Endothelial cell of umbilical vein (primary cell): ENCODE results near the gene OMA1. TPM values are rescaled to one million over a fixed set of nuclear protein-coding genes. Genes with fewer than 3 reads are reported as not detected.

Experiments used
- BruUV-seq: library from RNA; stranded (reverse); fragments of 400-500 nt; replicated peaks from 2 replicates; lab custom pipeline; 2021; lab: Mats Ljungman, UMichigan
- CTCF ChIA-PET: fragments of 300-600, 350-600 bp; sonication (Branson Sonifier 250); formaldehyde crosslinking; loops from one replicate; lab custom pipeline; 2021; ENCODE audit warnings: antibody characterized with exemption, inconsistent platforms; lab: Charles Lee
- POLR2A ChIA-PET: fragments of 300-600, 350-600 bp; sonication (Branson Sonifier 250); formaldehyde crosslinking; loops from one replicate; lab custom pipeline; 2021; ENCODE audit warnings: antibody characterized with exemption, inconsistent platforms; lab: Charles Lee
- DNase-seq: peaks from one replicate; pipeline ENCODE4 v3.0.0-alpha.2; 2011; ENCODE audit warnings: low read depth, low spot score
- FAIRE-seq: peaks from 2 replicates; lab custom pipeline; 2011; peaks lifted over from hg19 to GRCh38; lab: Jason Lieb, UNC
- H2AFZ ChIP-seq: 2 replicates; pipeline ENCODE4 v1.6.0; 2012; ENCODE audit warnings: low read depth, low read length, control low read depth, inconsistent platforms
- H3K27ac ChIP-seq: 2 replicates; pipeline ENCODE4 v1.5.1; 2011; ENCODE audit warnings: low read depth, mild to moderate bottlenecking, control low read depth, low read length, moderate library complexity; ENCODE audit not compliant: insufficient read depth
- H3K27me3 ChIP-seq, 2 experiments: 2 replicates each; pipeline versions ENCODE4 v1.6.0 to v1.6.1; 2011; ENCODE audit warnings: low read length in 2 of 2, mixed read lengths in 1 of 2; ENCODE audit not compliant: control insufficient read depth in 2 of 2, insufficient read depth in 2 of 2
- H3K36me3 ChIP-seq, 2 experiments: 2 replicates in 1 of 2; 3 replicates in 1 of 2; pipeline ENCODE4 v1.5.1; 2011; ENCODE audit warnings: low read length in 2 of 2, mild to moderate bottlenecking in 1 of 2, moderate library complexity in 1 of 2; ENCODE audit not compliant: control insufficient read depth in 2 of 2, insufficient read depth in 2 of 2; ENCODE audit errors: extremely low read depth in 1 of 2
- H3K4me1 ChIP-seq: 3 replicates; pipeline ENCODE4 v1.5.1; 2011; ENCODE audit warnings: mild to moderate bottlenecking, low read length; ENCODE audit not compliant: control insufficient read depth, insufficient read depth; ENCODE audit errors: extremely low read depth
- H3K4me2 ChIP-seq: 2 replicates; pipeline ENCODE4 v1.6.1; 2011; ENCODE audit warnings: low read length, control low read depth, mixed read lengths; ENCODE audit not compliant: insufficient read depth
- H3K4me3 ChIP-seq, 3 experiments: fragments of 200-600 bp in 1 of 3; sonication (generic), shearing (Covaris generic) in 1 of 3; replicated peaks in 1 of 3; 2 replicates each; pipeline ENCODE4 v1.5.1; 2011 to 2016; ENCODE audit warnings: control low read depth in 3 of 3, low read length in 3 of 3, mild to moderate bottlenecking in 2 of 3, inconsistent platforms in 1 of 3, low read depth in 1 of 3, moderate library complexity in 1 of 3; ENCODE audit not compliant: insufficient read depth in 1 of 3
- H3K79me2 ChIP-seq: 2 replicates; pipeline ENCODE4 v1.6.0; 2012; ENCODE audit warnings: low read length, inconsistent platforms; ENCODE audit not compliant: control insufficient read depth, insufficient read depth
- H3K9ac ChIP-seq: replicated peaks from 2 replicates; pipeline ENCODE3; 2011; ENCODE audit warnings: low read length, control low read depth; ENCODE audit not compliant: insufficient read depth; ENCODE audit errors: extremely low read depth
- H3K9me1 ChIP-seq: replicated peaks from 3 replicates; pipeline ENCODE4 v1.6.0; 2011; ENCODE audit warnings: mild to moderate bottlenecking, low read length; ENCODE audit not compliant: control insufficient read depth, insufficient read depth; ENCODE audit errors: extremely low read depth
- H3K9me3 ChIP-seq: replicated peaks from 2 replicates; pipeline ENCODE4 v1.5.1; 2012; ENCODE audit warnings: low read length, inconsistent platforms; ENCODE audit not compliant: control insufficient read depth, insufficient read depth
- H4K20me1 ChIP-seq: replicated peaks from 2 replicates; pipeline ENCODE3; 2011; ENCODE audit warnings: mild to moderate bottlenecking, low read length; ENCODE audit not compliant: control insufficient read depth, insufficient read depth; ENCODE audit errors: extremely low read depth
- EZH2 ChIP-seq: IDR thresholded peaks from 2 replicates; pipeline ENCODE4 v1.6.1; 2012; ENCODE audit warnings: borderline replicate concordance, low read depth, mild to moderate bottlenecking, moderate library complexity, low read length, inconsistent platforms; ENCODE audit not compliant: severe bottlenecking
- FOS ChIP-seq: IDR thresholded peaks from 2 replicates; pipeline ENCODE4 v1.6.1; 2011; ENCODE audit warnings: mild to moderate bottlenecking, low read length, moderate library complexity, borderline replicate concordance; ENCODE audit not compliant: insufficient read depth
- GATA2 ChIP-seq: IDR thresholded peaks from 2 replicates; pipeline ENCODE4 v1.7.0; 2011; ENCODE audit warnings: low read depth, mild to moderate bottlenecking, moderate library complexity, mixed read lengths, low read length; ENCODE audit not compliant: insufficient read length, insufficient read depth
- JUN ChIP-seq: IDR thresholded peaks from 2 replicates; pipeline ENCODE4 v1.6.1; 2011; ENCODE audit warnings: borderline replicate concordance, low read depth; ENCODE audit not compliant: insufficient read length, insufficient read depth
- MYC ChIP-seq: IDR thresholded peaks from one replicate; pipeline ENCODE4 v1.6.1; 2011; ENCODE audit warnings: mild to moderate bottlenecking, low read depth, low read length
- POLR2A ChIP-seq: IDR thresholded peaks from 2 replicates; pipeline ENCODE4 v1.6.1; 2012; ENCODE audit warnings: low read depth, mild to moderate bottlenecking, control low read depth, low read length
- POLR2AphosphoS5 ChIP-seq: IDR thresholded peaks from 2 replicates; pipeline ENCODE4 v1.6.1; 2012; ENCODE audit warnings: low read depth, mild to moderate bottlenecking, control low read depth, low read length, moderate library complexity; ENCODE audit not compliant: insufficient read depth
- dilution Hi-C: fragments of 300-500 bp; cut with MboI; formaldehyde crosslinking; loops from one replicate; pipeline ENCODE4 v1.15.0; 2019; ENCODE audit warnings: low sequenced_read_pairs; ENCODE audit not compliant: extremely low pct_ligation_motif_present
- intact Hi-C: fragments of 100-400 bp; cut with micrococcal nuclease; formaldehyde crosslinking; loops from one replicate; pipeline ENCODE4 v1.10.0; 2022
- polyA plus RNA-seq, 4 experiments: library from polyadenylated mRNA; depleted of rRNA in 3 of 4; stranded (reverse) in 3 of 4; unstranded in 1 of 4; fragments of >200 nt; gene quantifications; 2 replicates each; pipeline versions ENCODE4 v1.2.1 to v1.2.3, GENCODE V29; 2011 to 2012; ENCODE audit warnings: missing spikeins in 1 of 4
- total RNA-seq: library from RNA; stranded (reverse); gene quantifications from 2 replicates; pipeline ENCODE4 v1.2.3, GENCODE V29; 2021
- TF ChIP-seq, protein P1 (sequence below): IDR thresholded peaks from 2 replicates; pipeline ENCODE4 v1.6.1; 2011; ENCODE audit not compliant: insufficient read depth, insufficient read length
- TF ChIP-seq, protein P2 (sequence below), 2 donors: IDR thresholded peaks; 1 replicate in 1 of 2; 2 replicates in 1 of 2; pipeline ENCODE4 v1.5.1; 2011; ENCODE audit warnings: low read length in 2 of 2, mild to moderate bottlenecking in 2 of 2, moderate library complexity in 2 of 2, control low read depth in 1 of 2, inconsistent platforms in 1 of 2, low read depth in 1 of 2; ENCODE audit not compliant: insufficient read depth in 1 of 2; ENCODE audit errors: extremely low read depth in 1 of 2

The OMA1 gene
- total and polyA plus RNA-seq, 2 donors (not counting 3 experiments of a cell fraction or from before 2014, with no cell fraction given): 4.0 to 4.6 TPM

DNA sequence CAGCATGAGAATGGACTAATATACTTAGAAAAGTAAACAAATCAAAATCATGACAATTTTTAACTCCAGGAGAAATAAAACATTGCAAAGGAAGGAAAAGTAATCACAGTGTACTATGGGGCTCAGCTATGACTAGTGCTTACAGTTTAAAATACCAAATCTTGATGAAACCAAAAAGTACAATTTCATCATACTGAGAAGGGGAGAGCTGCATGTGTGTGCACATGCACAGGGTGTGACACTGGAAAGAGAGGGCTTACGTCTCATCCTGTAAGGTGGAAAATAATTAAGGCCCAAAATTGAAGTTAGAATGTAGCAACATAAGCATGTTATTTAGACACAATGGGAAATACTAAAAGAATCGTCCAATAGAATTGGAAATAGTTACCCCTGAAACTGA lies 64.6 kb downstream of the OMA1 start:
- Histone ChIP-seq H3K4me3 (no peak overlapping the region), H3K36me3 (no peaks in the 10 kb centered on the region), H3K9ac (no peak overlapping the region), H3K9me1 (no peaks in the 10 kb centered on the region), H3K4me2 (no peak overlapping the region), H3K9me3 (no peaks in the 10 kb centered on the region), H3K4me1 (no peaks in the 10 kb centered on the region), H4K20me1 (no peaks in the 10 kb centered on the region), H3K27me3 (no peaks in the 10 kb centered on the region), H2AFZ (no peak overlapping the region), H3K79me2 (no peaks in the 10 kb centered on the region), H3K27ac (no peak overlapping the region)
- BruUV-seq: no TSS peak
- CTCF ChIA-PET: no interaction called here
- dilution Hi-C loops (no loop called here), intact Hi-C loops (no loop called here)
- TF ChIP-seq EZH2 (no peak), POLR2AphosphoS5 (no peak), MYC (no peak), GATA2 (no peak), FOS (no peak), POLR2A (no peak), JUN (no peak)
- TF ChIP-seq, protein P1, sequence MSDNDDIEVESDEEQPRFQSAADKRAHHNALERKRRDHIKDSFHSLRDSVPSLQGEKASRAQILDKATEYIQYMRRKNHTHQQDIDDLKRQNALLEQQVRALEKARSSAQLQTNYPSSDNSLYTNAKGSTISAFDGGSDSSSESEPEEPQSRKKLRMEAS: no peak
- TF ChIP-seq, protein P2, sequence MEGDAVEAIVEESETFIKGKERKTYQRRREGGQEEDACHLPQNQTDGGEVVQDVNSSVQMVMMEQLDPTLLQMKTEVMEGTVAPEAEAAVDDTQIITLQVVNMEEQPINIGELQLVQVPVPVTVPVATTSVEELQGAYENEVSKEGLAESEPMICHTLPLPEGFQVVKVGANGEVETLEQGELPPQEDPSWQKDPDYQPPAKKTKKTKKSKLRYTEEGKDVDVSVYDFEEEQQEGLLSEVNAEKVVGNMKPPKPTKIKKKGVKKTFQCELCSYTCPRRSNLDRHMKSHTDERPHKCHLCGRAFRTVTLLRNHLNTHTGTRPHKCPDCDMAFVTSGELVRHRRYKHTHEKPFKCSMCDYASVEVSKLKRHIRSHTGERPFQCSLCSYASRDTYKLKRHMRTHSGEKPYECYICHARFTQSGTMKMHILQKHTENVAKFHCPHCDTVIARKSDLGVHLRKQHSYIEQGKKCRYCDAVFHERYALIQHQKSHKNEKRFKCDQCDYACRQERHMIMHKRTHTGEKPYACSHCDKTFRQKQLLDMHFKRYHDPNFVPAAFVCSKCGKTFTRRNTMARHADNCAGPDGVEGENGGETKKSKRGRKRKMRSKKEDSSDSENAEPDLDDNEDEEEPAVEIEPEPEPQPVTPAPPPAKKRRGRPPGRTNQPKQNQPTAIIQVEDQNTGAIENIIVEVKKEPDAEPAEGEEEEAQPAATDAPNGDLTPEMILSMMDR (IDR thresholded peaks at IDR 0.05; ENCODE audit: extremely low read depth in 1 of 2, insufficient read depth in 1 of 2, low read depth in 1 of 2, low read length in 2 of 2): no peak
- DNase-seq: no peak
- FAIRE-seq: no peak
- POLR2A ChIA-PET: interaction anchor here (0.5 kb wide), 1 partner anchor 177 kb away, joined by 3 read pairs; no protein-coding TSS in a partner anchor
